Chondrocyte (in vitro differentiated cells): ENCODE data around the gene SLC44A3. TPM values are rescaled to one million over a fixed set of nuclear protein-coding genes. Genes with fewer than 3 reads are reported as not detected.
A peak's percentile ranks its signal among the peaks of the same experiment; 100 is the strongest.

Experiments
- DNase-seq: peaks from one replicate; pipeline ENCODE4 v3.0.0; 2021; ENCODE audit warnings: mixed read lengths, low spot score
- H3K27ac Mint-ChIP-seq: one replicate; pipeline ENCODE4 v1.8.0; 2021; ENCODE audit warnings: mild to moderate bottlenecking, moderate library complexity, mixed read lengths; ENCODE audit not compliant: unreplicated experiment
- H3K27me3 Mint-ChIP-seq: 2 replicates; pipeline ENCODE4 v1.8.0; 2021; ENCODE audit warnings: low read depth, mixed read lengths
- H3K36me3 Mint-ChIP-seq: 2 replicates; pipeline ENCODE4 v1.8.0; 2021; ENCODE audit warnings: low read depth, mixed read lengths
- H3K4me1 Mint-ChIP-seq: 2 replicates; pipeline ENCODE4 v1.8.0; 2021; ENCODE audit warnings: low read depth, mild to moderate bottlenecking, mixed read lengths
- H3K4me3 Mint-ChIP-seq: one replicate; pipeline ENCODE4 v1.8.0; 2021; ENCODE audit warnings: mild to moderate bottlenecking, moderate library complexity, mixed read lengths; ENCODE audit not compliant: unreplicated experiment
- H3K9me3 Mint-ChIP-seq: 2 replicates; pipeline ENCODE4 v1.8.0; 2021; ENCODE audit warnings: low read depth, mixed read lengths
- CTCF ChIP-seq: fragments of 200-600 bp; sonication (generic); IDR thresholded peaks from 2 replicates; pipeline ENCODE4 v1.5.0; 2021; ENCODE audit warnings: antibody characterized with exemption, mild to moderate bottlenecking, moderate library complexity
- total RNA-seq: library from RNA; stranded (reverse); gene quantifications from 3 replicates; pipeline ENCODE4 v1.2.1, GENCODE V29; 2021

SLC44A3 gene
- total RNA-seq, 1 donor from 2014 or later = 2.5 TPM

GRCh38 chr1:94874423-94874822 lies 54.3 kb downstream of the SLC44A3 start:
- H3K36me3 Mint-ChIP-seq = no peaks in the 10 kb centered on the region
- H3K9me3 Mint-ChIP-seq = no peaks in the 10 kb centered on the region
- no peak for TF ChIP-seq CTCF
- H3K27ac Mint-ChIP-seq = no peak overlapping the region
- H3K4me3 Mint-ChIP-seq = no peak overlapping the region
- DNase-seq = no peak
- no peaks in the 10 kb centered on the region for H3K27me3 Mint-ChIP-seq
- H3K4me1 Mint-ChIP-seq = peaks cover 31% of the 10 kb centered on the region

- no peaks in the 10 kb centered on the region for H3K9me3 Mint-ChIP-seq
Observed at GRCh38 chr1:94875794-94876193, 55.6 kb downstream of the SLC44A3 start.

GRCh38 chr1:94876362-94876761 lies 56.2 kb downstream of the SLC44A3 start:
- no peak for DNase-seq
- Mint-ChIP-seq H3K27ac (peak overlapping the region; percentile 59), H3K4me3 (no peak overlapping the region), H3K4me1 (peaks cover 25% of the 10 kb centered on the region), H3K9me3 (no peaks in the 10 kb centered on the region), H3K36me3 (no peaks in the 10 kb centered on the region), H3K27me3 (no peaks in the 10 kb centered on the region)
- TF ChIP-seq CTCF = no peak

More at GRCh38 chr1:94875794-94876193, 55.6 kb downstream of the SLC44A3 start:
- peaks cover 31% of the 10 kb centered on the region for H3K4me1 Mint-ChIP-seq
- H3K4me3 Mint-ChIP-seq = no peak overlapping the region
- TF ChIP-seq CTCF = no peak
- no peak for DNase-seq
- H3K36me3 Mint-ChIP-seq = no peaks in the 10 kb centered on the region
- H3K27me3 Mint-ChIP-seq = no peaks in the 10 kb centered on the region
- no peak overlapping the region for H3K27ac Mint-ChIP-seq

- H3K27ac Mint-ChIP-seq = no peak overlapping the region
- DNase-seq = no peak
- no peaks in the 10 kb centered on the region for H3K9me3 Mint-ChIP-seq
- no peaks in the 10 kb centered on the region for H3K36me3 Mint-ChIP-seq
- peaks cover 23% of the 10 kb centered on the region for H3K4me1 Mint-ChIP-seq
- H3K4me3 Mint-ChIP-seq = no peak overlapping the region
- H3K27me3 Mint-ChIP-seq = no peaks in the 10 kb centered on the region
- TF ChIP-seq CTCF = no peak
Observed at GRCh38 chr1:94878329-94878728, 58.2 kb downstream of the SLC44A3 start.

GRCh38 chr1:94883691-94884090 lies 63.5 kb downstream of the SLC44A3 start:
- Mint-ChIP-seq H3K27me3 (no peaks in the 10 kb centered on the region), H3K4me1 (peaks cover 27% of the 10 kb centered on the region), H3K36me3 (no peaks in the 10 kb centered on the region), H3K9me3 (no peaks in the 10 kb centered on the region), H3K4me3 (no peak overlapping the region), H3K27ac (peak overlapping the region; percentile 89)
- no peak for DNase-seq
- TF ChIP-seq CTCF = no peak
